ENCODE results near the gene MEIS2.

Gene MEIS2

DNA sequence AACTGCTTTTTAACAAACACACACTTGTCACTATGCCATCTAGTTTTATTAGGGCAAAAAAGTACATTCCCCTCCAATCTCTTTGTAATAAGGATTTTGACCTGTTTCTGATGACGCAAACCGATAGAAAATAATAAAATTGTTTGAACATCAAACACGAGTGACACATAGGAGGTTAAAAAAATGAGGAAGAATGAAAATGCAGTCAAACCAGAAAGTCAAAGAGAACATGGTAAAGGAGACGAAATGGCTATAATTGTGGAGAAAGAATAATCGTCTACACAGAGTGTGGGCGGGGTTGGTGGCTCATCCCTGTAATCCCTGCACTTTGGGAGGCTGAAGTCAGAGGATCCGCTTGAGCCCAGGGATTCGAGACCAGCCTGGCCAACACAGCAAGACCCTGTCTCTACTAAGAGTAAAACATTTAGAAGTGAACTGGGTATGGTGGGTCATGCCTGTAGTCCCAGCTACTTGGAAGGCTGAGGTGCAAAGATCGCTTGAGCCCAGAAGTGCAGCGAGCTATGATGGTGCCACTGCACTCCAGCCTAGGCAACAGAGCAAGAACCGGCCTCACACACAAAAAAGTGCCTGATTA, 83.2 kb downstream of the MEIS2 start:
- TF ChIP-seq ZBTB7A (IDR thresholded peaks at IDR 0.05; ENCODE audit: low read depth) = no peak
- TF ChIP-seq, protein P1, sequence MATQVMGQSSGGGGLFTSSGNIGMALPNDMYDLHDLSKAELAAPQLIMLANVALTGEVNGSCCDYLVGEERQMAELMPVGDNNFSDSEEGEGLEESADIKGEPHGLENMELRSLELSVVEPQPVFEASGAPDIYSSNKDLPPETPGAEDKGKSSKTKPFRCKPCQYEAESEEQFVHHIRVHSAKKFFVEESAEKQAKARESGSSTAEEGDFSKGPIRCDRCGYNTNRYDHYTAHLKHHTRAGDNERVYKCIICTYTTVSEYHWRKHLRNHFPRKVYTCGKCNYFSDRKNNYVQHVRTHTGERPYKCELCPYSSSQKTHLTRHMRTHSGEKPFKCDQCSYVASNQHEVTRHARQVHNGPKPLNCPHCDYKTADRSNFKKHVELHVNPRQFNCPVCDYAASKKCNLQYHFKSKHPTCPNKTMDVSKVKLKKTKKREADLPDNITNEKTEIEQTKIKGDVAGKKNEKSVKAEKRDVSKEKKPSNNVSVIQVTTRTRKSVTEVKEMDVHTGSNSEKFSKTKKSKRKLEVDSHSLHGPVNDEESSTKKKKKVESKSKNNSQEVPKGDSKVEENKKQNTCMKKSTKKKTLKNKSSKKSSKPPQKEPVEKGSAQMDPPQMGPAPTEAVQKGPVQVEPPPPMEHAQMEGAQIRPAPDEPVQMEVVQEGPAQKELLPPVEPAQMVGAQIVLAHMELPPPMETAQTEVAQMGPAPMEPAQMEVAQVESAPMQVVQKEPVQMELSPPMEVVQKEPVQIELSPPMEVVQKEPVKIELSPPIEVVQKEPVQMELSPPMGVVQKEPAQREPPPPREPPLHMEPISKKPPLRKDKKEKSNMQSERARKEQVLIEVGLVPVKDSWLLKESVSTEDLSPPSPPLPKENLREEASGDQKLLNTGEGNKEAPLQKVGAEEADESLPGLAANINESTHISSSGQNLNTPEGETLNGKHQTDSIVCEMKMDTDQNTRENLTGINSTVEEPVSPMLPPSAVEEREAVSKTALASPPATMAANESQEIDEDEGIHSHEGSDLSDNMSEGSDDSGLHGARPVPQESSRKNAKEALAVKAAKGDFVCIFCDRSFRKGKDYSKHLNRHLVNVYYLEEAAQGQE (IDR thresholded peaks at IDR 0.05; ENCODE audit: low read depth) = no peak
- TF ChIP-seq YY1 (IDR thresholded peaks at IDR 0.05; ENCODE audit: low read depth) = no peak

DNA sequence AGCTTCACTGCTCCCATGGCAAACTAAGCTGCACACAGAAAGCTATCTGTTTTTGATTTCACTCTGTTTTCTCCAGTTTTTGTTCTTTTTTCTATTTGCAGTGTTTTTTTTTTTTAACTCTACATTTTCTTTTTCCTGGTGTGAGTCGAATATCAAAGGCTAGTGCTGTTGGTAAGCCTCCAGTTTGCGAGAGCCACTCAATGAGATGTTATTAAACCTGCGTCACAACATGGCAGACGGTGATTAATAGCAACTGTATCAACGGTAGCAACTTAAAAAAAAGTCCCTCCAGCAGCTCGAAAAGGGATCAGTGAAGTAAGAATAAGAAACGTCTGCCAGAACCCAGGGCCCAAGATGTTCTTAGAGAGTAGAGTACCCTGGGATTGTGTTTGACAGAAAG, 84.1 kb downstream of the MEIS2 start:
- no peak for TF ChIP-seq EGR1 (IDR thresholded peaks at IDR 0.05)
- no peak for TF ChIP-seq TAF1 (IDR thresholded peaks at IDR 0.05; ENCODE audit: low read depth)
- TF ChIP-seq TEAD4 (IDR thresholded peaks at IDR 0.05) = no peak
- TF ChIP-seq RAD21 (IDR thresholded peaks at IDR 0.05; ENCODE audit: low read depth) = no peak
- no peak for TF ChIP-seq CREB1 (IDR thresholded peaks at IDR 0.05; ENCODE audit: low read depth)
- no peak for TF ChIP-seq NFIC (IDR thresholded peaks at IDR 0.05)
- TF ChIP-seq YY1 (IDR thresholded peaks at IDR 0.05; ENCODE audit: low read depth) = no peak
- TF ChIP-seq MAX (IDR thresholded peaks at IDR 0.05) = no peak

- no peak for TF ChIP-seq ZBTB7A (IDR thresholded peaks at IDR 0.05; ENCODE audit: low read depth)
- TF ChIP-seq CREB1 (IDR thresholded peaks at IDR 0.05; ENCODE audit: low read depth) = no peak
- no peak for TF ChIP-seq EGR1 (IDR thresholded peaks at IDR 0.05)
- no peak for TF ChIP-seq TEAD4 (IDR thresholded peaks at IDR 0.05)
- no peak for TF ChIP-seq FOXM1 (IDR thresholded peaks at IDR 0.05; ENCODE audit: borderline replicate concordance, low read depth)
- no peak for TF ChIP-seq TAF1 (IDR thresholded peaks at IDR 0.05; ENCODE audit: low read depth)
- TF ChIP-seq YY1 (IDR thresholded peaks at IDR 0.05; ENCODE audit: low read depth) = no peak
- TF ChIP-seq EP300 (IDR thresholded peaks at IDR 0.05; ENCODE audit: borderline replicate concordance) = no peak
- no peak for TF ChIP-seq USF1 (IDR thresholded peaks at IDR 0.05)
- TF ChIP-seq, protein P1 (IDR thresholded peaks at IDR 0.05; ENCODE audit: low read depth) = no peak
- TF ChIP-seq NFIC (IDR thresholded peaks at IDR 0.05) = no peak
- no peak for TF ChIP-seq CEBPB (IDR thresholded peaks at IDR 0.05)
- TF ChIP-seq TCF12 (IDR thresholded peaks at IDR 0.05; ENCODE audit: low read depth) = no peak
- TF ChIP-seq RAD21 (IDR thresholded peaks at IDR 0.05; ENCODE audit: low read depth) = no peak
- TF ChIP-seq MAX (IDR thresholded peaks at IDR 0.05) = no peak
Observed at GRCh38 chr15:37015451-37015850, 84.9 kb downstream of the MEIS2 start.

DNA sequence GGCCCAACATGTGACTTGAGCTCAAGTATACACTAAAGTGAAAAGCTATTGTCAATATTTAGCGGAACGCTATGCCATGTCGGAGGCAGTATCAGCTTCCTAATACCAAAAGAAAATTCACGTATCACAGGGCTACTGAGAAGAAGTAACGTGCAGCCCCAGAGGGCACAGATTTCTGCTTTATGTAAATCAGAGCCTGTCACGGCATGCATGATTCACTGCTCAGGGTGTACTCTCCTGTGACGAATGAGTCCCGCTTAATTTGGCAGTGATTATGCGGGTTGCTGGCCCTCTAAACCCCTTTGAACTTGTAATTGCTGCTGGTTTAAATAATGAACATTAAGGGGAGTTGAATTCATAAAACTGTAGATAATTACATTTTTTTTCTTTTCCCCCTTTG, 85.3 kb downstream of the MEIS2 start:
- TF ChIP-seq EP300 (IDR thresholded peaks at IDR 0.05; ENCODE audit: borderline replicate concordance) (no peak), RAD21 (IDR thresholded peaks at IDR 0.05; ENCODE audit: low read depth) (no peak), CEBPB (IDR thresholded peaks at IDR 0.05) (no peak), TCF12 (IDR thresholded peaks at IDR 0.05; ENCODE audit: low read depth) (no peak), EGR1 (IDR thresholded peaks at IDR 0.05) (no peak), CREB1 (IDR thresholded peaks at IDR 0.05; ENCODE audit: low read depth) (no peak), ZBTB7A (IDR thresholded peaks at IDR 0.05; ENCODE audit: low read depth) (no peak), NFIC (IDR thresholded peaks at IDR 0.05) (no peak), USF1 (IDR thresholded peaks at IDR 0.05) (no peak)
- TF ChIP-seq, protein P1 (IDR thresholded peaks at IDR 0.05; ENCODE audit: low read depth) = no peak

- TF ChIP-seq TCF12 (IDR thresholded peaks at IDR 0.05; ENCODE audit: low read depth) = no peak
- no peak for TF ChIP-seq TEAD4 (IDR thresholded peaks at IDR 0.05)
- TF ChIP-seq YY1 (IDR thresholded peaks at IDR 0.05; ENCODE audit: low read depth) = no peak
- no peak for TF ChIP-seq RAD21 (IDR thresholded peaks at IDR 0.05; ENCODE audit: low read depth)
- no peak for TF ChIP-seq EP300 (IDR thresholded peaks at IDR 0.05; ENCODE audit: borderline replicate concordance)
- no peak for TF ChIP-seq FOXM1 (IDR thresholded peaks at IDR 0.05; ENCODE audit: borderline replicate concordance, low read depth)
- no peak for TF ChIP-seq NFIC (IDR thresholded peaks at IDR 0.05)
- no peak for TF ChIP-seq CREB1 (IDR thresholded peaks at IDR 0.05; ENCODE audit: low read depth)
- TF ChIP-seq EGR1 (IDR thresholded peaks at IDR 0.05) = no peak
- no peak for TF ChIP-seq MAX (IDR thresholded peaks at IDR 0.05)
Observed at GRCh38 chr15:37014566-37014965, 85.8 kb downstream of the MEIS2 start.

All from Ishikawa (cell line).